MCF 10A (cell line): Measurements from ENCODE around the gene LRRC75B. TPM values are rescaled to one million over a fixed set of nuclear protein-coding genes. Genes with fewer than 3 reads are reported as not detected.
"Not testable (repeated sequence)": the region's sequence is repeated elsewhere in the genome, so short reads cannot be mapped to it uniquely, and the experiment has no call there.

ENCODE experiments used
- BruUV-seq: library from RNA; stranded (reverse); fragments of 400-500 nt; replicated peaks from 2 replicates; lab custom pipeline; 2021; lab: Mats Ljungman, UMichigan
- CTCF ChIA-PET: fragments of 300-600 bp; sonication (Branson Sonifier 250); formaldehyde crosslinking; extraction: SDS; loops from one replicate; lab custom pipeline; 2021; ENCODE audit warnings: antibody characterized with exemption, inconsistent platforms; lab: Yijun Ruan, JAX
- POLR2A ChIA-PET: fragments of 300-600, 350-650 bp; sonication (Branson Sonifier 250); formaldehyde crosslinking; extraction: SDS; loops from one replicate; lab custom pipeline; 2020; ENCODE audit warnings: antibody characterized with exemption, inconsistent platforms; lab: Yijun Ruan, JAX
- DNase-seq: peaks from one replicate; pipeline ENCODE4 v3.0.0-alpha.2; 2018; ENCODE audit not compliant: unreplicated experiment
- H3K27ac Mint-ChIP-seq: one replicate; pipeline ENCODE4 v1.8.0; 2022; ENCODE audit warnings: mild to moderate bottlenecking, low read depth, mixed read lengths; ENCODE audit not compliant: unreplicated experiment
- H3K27me3 Mint-ChIP-seq: one replicate; pipeline ENCODE4 v1.8.0; 2022; ENCODE audit warnings: mixed read lengths; ENCODE audit not compliant: insufficient read depth, unreplicated experiment
- H3K36me3 Mint-ChIP-seq: one replicate; pipeline ENCODE4 v1.8.0; 2022; ENCODE audit warnings: mild to moderate bottlenecking, moderate library complexity, mixed read lengths; ENCODE audit not compliant: insufficient read depth, unreplicated experiment
- H3K4me1 Mint-ChIP-seq: one replicate; pipeline ENCODE4 v1.8.0; 2022; ENCODE audit warnings: mixed read lengths; ENCODE audit not compliant: insufficient read depth, unreplicated experiment
- H3K4me3 Mint-ChIP-seq: one replicate; pipeline ENCODE4 v1.8.0; 2022; ENCODE audit warnings: mild to moderate bottlenecking, moderate library complexity, mixed read lengths; ENCODE audit not compliant: unreplicated experiment
- H3K9me3 Mint-ChIP-seq: one replicate; pipeline ENCODE4 v1.8.0; 2022; ENCODE audit warnings: mixed read lengths; ENCODE audit not compliant: unreplicated experiment
- CTCF ChIP-seq: fragments of 200-600 bp; IDR thresholded peaks from one replicate; pipeline ENCODE4 v1.8.0; 2022; ENCODE audit warnings: antibody characterized with exemption, mild to moderate bottlenecking; ENCODE audit not compliant: unreplicated experiment
- intact Hi-C: fragments of 100-400 bp; cut with micrococcal nuclease; formaldehyde crosslinking; loops from 2 replicates; pipeline ENCODE4 v1.14.1; 2022
- total RNA-seq: library from RNA; stranded (reverse); gene quantifications from 2 replicates; pipeline ENCODE4 v1.2.3, GENCODE V29; 2022

The LRRC75B gene
- total RNA-seq, 1 experiment from 2014 or later, result 2.6 TPM

GRCh38 chr22:24595228-24595627 lies 2.4 kb upstream of the LRRC75B start:
- DNase-seq, result no peak
- ChIA-PET CTCF (interaction anchor here (0.5 kb wide), 1 partner anchor 172 kb away, joined by 3 read pairs; no protein-coding TSS in a partner anchor), POLR2A (no interaction called here)
- no peaks in the 10 kb centered on the region for H3K27me3 Mint-ChIP-seq
- intact Hi-C loops, result no loop called here
- TF ChIP-seq CTCF, result no peak
- H3K36me3 Mint-ChIP-seq, result peaks cover 4% of the 10 kb centered on the region
- no peak overlapping the region for H3K27ac Mint-ChIP-seq
- H3K4me1 Mint-ChIP-seq, result no peaks in the 10 kb centered on the region
- no peak overlapping the region for H3K4me3 Mint-ChIP-seq
- no TSS peak for BruUV-seq
- H3K9me3 Mint-ChIP-seq, result no peaks in the 10 kb centered on the region

- Mint-ChIP-seq H3K9me3 (no peaks in the 10 kb centered on the region), H3K27ac (no peak overlapping the region), H3K4me3 (no peak overlapping the region), H3K27me3 (no peaks in the 10 kb centered on the region), H3K4me1 (no peaks in the 10 kb centered on the region), H3K36me3 (no peaks in the 10 kb centered on the region)
- no TSS peak for BruUV-seq
- intact Hi-C loops, result no loop called here
- DNase-seq, result no peak
- CTCF ChIA-PET, result interaction anchor here (0.5 kb wide), 1 partner anchor 172 kb away, joined by 3 read pairs; no protein-coding TSS in a partner anchor
- POLR2A ChIA-PET, result no interaction called here
- no peak for TF ChIP-seq CTCF
Measured at GRCh38 chr22:24594569-24595120, 1.8 kb upstream of the LRRC75B start.

GRCh38 chr22:24593836-24594568 lies 1.1 kb upstream of the LRRC75B start:
- no peak for DNase-seq
- H3K36me3 Mint-ChIP-seq, result no peaks in the 10 kb centered on the region
- no peaks in the 10 kb centered on the region for H3K4me1 Mint-ChIP-seq
- TF ChIP-seq CTCF, result no peak
- CTCF ChIA-PET, result no interaction called here
- H3K27ac Mint-ChIP-seq, result no peak overlapping the region
- BruUV-seq, result no TSS peak
- POLR2A ChIA-PET, result interaction anchor here (0.7 to 1.2 kb wide), 2 partner anchors 16 to 39 kb away, joined by 3 to 6 read pairs; partner anchors contain the start of gene GUCD1
- intact Hi-C loops, result no loop called here
- H3K4me3 Mint-ChIP-seq, result no peak overlapping the region
- H3K9me3 Mint-ChIP-seq, result no peaks in the 10 kb centered on the region
- H3K27me3 Mint-ChIP-seq, result no peaks in the 10 kb centered on the region

- H3K9me3 Mint-ChIP-seq, H3K27me3 Mint-ChIP-seq, H3K4me1 Mint-ChIP-seq, H3K27ac Mint-ChIP-seq, intact Hi-C loops, CTCF ChIA-PET, H3K36me3 Mint-ChIP-seq, BruUV-seq, DNase-seq: not testable (repeated sequence)
- peak overlapping the region; percentile 76 for H3K4me3 Mint-ChIP-seq
- POLR2A ChIA-PET, result interaction anchor here (0.7 to 1.2 kb wide), 2 partner anchors 15 to 39 kb away, joined by 3 to 6 read pairs; partner anchors contain the start of gene GUCD1
Measured at GRCh38 chr22:24593559-24593835, 624 bp upstream of the LRRC75B start.
